ENCODE measurements around the gene DNMBP. TPM values are rescaled to one million over a fixed set of nuclear protein-coding genes. Genes with fewer than 3 reads are reported as not detected.

The DNMBP gene
- total RNA-seq, 1 experiment from 2014 or later: 60.3 TPM

- H3K9me3 ChIP-seq (ENCODE audit: control insufficient read depth in 1 of 2, insufficient read depth in 1 of 2, low read depth in 1 of 2, low read length in 2 of 2): no peaks in the 10 kb centered on the region
- no peaks in the 10 kb centered on the region for H3K9me2 ChIP-seq (ENCODE audit: insufficient read depth)
- H3K27ac ChIP-seq (ENCODE audit: low read depth, low read length): no peak overlapping the region
- POLR2A ChIA-PET: interaction anchor here (0.6 kb wide), 1 partner anchor 1855 kb away, joined by 3 read pairs; no protein-coding TSS in a partner anchor
- RAD21 ChIA-PET (ENCODE audit: low non-redundant PET in 1 of 2, low total read pairs in 2 of 2, uncharacterized antibody in 2 of 2, unreplicated experiment in 2 of 2): no interaction called here
- no TSS peak for BruUV-seq (replicated peaks)
- intact Hi-C loops (cut with micrococcal nuclease): loop anchor here (2.0 to 10.0 kb wide), 2 partner anchors 193 to 661 kb away; partner anchors contain the start of gene SEC31B
- no peak overlapping the region for H3K4me2 ChIP-seq (ENCODE audit: low read length)
- no peaks in the 10 kb centered on the region for H3K4me1 ChIP-seq (ENCODE audit: control insufficient read depth in 1 of 2, insufficient read depth in 2 of 2, low read length in 2 of 2)
- no peaks in the 10 kb centered on the region for H3K27me3 ChIP-seq (ENCODE audit: insufficient read depth, low read length)
- ATAC-seq (no peak), DNase-seq (ENCODE audit: low read depth, low spot score) (no peak)
- no peaks in the 10 kb centered on the region for H4K20me1 ChIP-seq (ENCODE audit: insufficient read depth)
- H3K79me2 ChIP-seq (ENCODE audit: insufficient read depth, low read length): no peaks in the 10 kb centered on the region
- TF ChIP-seq FOSL1 (IDR thresholded peaks at IDR 0.05; ENCODE audit: low read depth) (no peak), MAX (IDR thresholded peaks at IDR 0.05) (no peak), YY1 (IDR thresholded peaks at IDR 0.05; ENCODE audit: extremely low read depth, insufficient replicate concordance, low read depth, low read length) (no peak), CEBPB (IDR thresholded peaks at IDR 0.05; ENCODE audit: low read depth) (no peak), CBX3 (IDR thresholded peaks at IDR 0.05; ENCODE audit: low read depth) (no peak), EZH2 (IDR thresholded peaks at IDR 0.05) (no peak), POLR2A (IDR thresholded peaks at IDR 0.05; ENCODE audit: borderline replicate concordance, extremely low read depth, insufficient read depth, insufficient read length) (no peak), EGR1 (IDR thresholded peaks at IDR 0.05; ENCODE audit: low read depth) (no peak), JUND (IDR thresholded peaks at IDR 0.05) (no peak), ZFX (IDR thresholded peaks at IDR 0.05) (no peak), ZNF274 (IDR thresholded peaks at IDR 0.05; ENCODE audit: low read depth, low read length) (no peak), RAD21 (IDR thresholded peaks at IDR 0.05; ENCODE audit: low read depth) (no peak), REST (IDR thresholded peaks at IDR 0.05; ENCODE audit: low read depth) (no peak), ZBTB33 (IDR thresholded peaks at IDR 0.05; ENCODE audit: extremely low read depth, insufficient replicate concordance, low read length) (no peak), EZH2phosphoT487 (IDR thresholded peaks at IDR 0.05; ENCODE audit: borderline replicate concordance) (no peak), ELF1 (IDR thresholded peaks at IDR 0.05; ENCODE audit: borderline replicate concordance, low read depth) (no peak), TCF7L2 (IDR thresholded peaks at IDR 0.05; ENCODE audit: borderline replicate concordance, extremely low read depth, insufficient read depth, insufficient read length) (no peak), SRF (IDR thresholded peaks at IDR 0.05; ENCODE audit: low read depth) (no peak)
- H3K36me3 ChIP-seq (ENCODE audit: control insufficient read depth in 1 of 2, insufficient read depth in 2 of 2, low read length in 2 of 2): peaks cover 14 to 34% of the 10 kb centered on the region in 2 experiments; a peak in 3 of 4 replicates
- no peak overlapping the region for H2AFZ ChIP-seq (ENCODE audit: low read depth, low read length, poor library complexity, severe bottlenecking)
- no peak overlapping the region for H3K4me3 ChIP-seq (replicated peaks in 1 of 2; ENCODE audit: low read depth in 1 of 2, low read length in 2 of 2)
- no peak overlapping the region for H3K9ac ChIP-seq (ENCODE audit: low read length)
- CTCF ChIA-PET: interaction anchor here (2.0 to 3.9 kb wide), 2 partner anchors 8 to 192 kb away, joined by 9 to 31 read pairs; no protein-coding TSS in a partner anchor
These were observed 156.1 kb downstream of the DNMBP start for GRCh38 chr10:99853655-99854054.
